RWPE1 (cell line): ENCODE results near the gene ZDHHC8.

Experiments used
- CTCF ChIA-PET: fragments of 350-600 bp; sonication (Branson Sonifier 250); formaldehyde crosslinking; extraction: SDS; loops from one replicate; lab custom pipeline; 2021; lab: Yijun Ruan, JAX
- POLR2A ChIA-PET: fragments of 400-600 bp; formaldehyde crosslinking; extraction: SDS; loops from one replicate; lab custom pipeline; 2020; ENCODE audit warnings: antibody characterized with exemption; ENCODE audit not compliant: low non-redundant PET; lab: Yijun Ruan, JAX
- DNase-seq: peaks from one replicate; pipeline ENCODE4 v3.0.0; 2012; ENCODE audit warnings: low spot score
- H3K27ac ChIP-seq: fragments of 450-650 bp; 2 replicates; pipeline ENCODE4 v1.5.1; 2017
- CTCF ChIP-seq: fragments of 450-650 bp; conservative IDR thresholded peaks from 2 replicates; pipeline ENCODE4 v1.5.1; 2017; ENCODE audit warnings: low read depth, mild to moderate bottlenecking

ZDHHC8 gene

GRCh38 chr22:20180640-20181039 lies 49.0 kb downstream of the ZDHHC8 start:
- CTCF ChIA-PET, result no interaction called here
- H3K27ac ChIP-seq, result no peak overlapping the region
- no peak for DNase-seq
- POLR2A ChIA-PET, result no interaction called here
- TF ChIP-seq CTCF, result no peak

GRCh38 chr22:20181194-20181883 lies 49.7 kb downstream of the ZDHHC8 start:
- ChIA-PET POLR2A (no interaction called here), CTCF (no interaction called here)
- H3K27ac ChIP-seq, result no peak overlapping the region
- no peak for TF ChIP-seq CTCF
- DNase-seq, result no peak

DNA sequence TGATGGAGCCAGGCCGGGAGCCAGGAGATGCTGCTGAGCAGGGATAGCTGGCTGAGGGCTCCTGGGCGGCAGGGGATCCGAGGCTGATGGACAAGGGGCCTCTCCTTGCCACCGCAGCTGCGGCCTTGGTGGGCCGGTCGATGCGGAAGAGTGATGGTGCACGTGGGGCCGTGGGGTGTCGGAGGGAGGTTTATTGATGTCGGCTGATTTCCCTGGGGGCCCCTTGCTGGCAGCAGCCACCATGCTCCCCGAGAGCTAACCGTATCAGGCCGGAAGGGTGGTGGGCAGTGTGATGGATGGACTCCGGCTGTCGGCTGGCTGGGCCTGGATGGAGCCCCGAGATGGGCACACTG lies 50.3 kb downstream of the ZDHHC8 start:
- ChIA-PET POLR2A (no interaction called here), CTCF (no interaction called here)
- no peak for DNase-seq
- TF ChIP-seq CTCF, result no peak
- H3K27ac ChIP-seq, result no peak overlapping the region

DNA sequence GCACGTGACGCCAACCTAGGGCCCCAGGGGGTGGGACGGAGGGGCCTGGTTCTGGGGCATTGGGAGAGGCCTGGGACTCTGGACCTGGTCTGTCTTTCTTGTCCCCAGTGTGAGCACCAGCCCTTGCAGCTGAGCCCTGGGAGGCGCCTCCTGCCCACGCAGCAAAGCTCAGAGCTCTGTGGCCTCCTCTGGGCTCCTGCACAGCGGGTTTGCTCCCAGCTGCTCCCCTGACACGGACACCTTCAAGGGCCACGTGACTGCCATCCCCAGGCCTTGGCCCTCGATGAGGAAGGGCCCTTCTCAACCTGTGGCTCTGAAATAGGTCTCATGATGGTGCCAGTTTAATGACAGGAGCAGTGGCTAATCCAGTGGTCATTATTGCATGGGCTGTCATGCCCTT lies 50.8 kb downstream of the ZDHHC8 start:
- H3K27ac ChIP-seq, result no peak overlapping the region
- CTCF ChIA-PET, result no interaction called here
- POLR2A ChIA-PET, result no interaction called here
- TF ChIP-seq CTCF, result no peak
- no peak for DNase-seq

DNA sequence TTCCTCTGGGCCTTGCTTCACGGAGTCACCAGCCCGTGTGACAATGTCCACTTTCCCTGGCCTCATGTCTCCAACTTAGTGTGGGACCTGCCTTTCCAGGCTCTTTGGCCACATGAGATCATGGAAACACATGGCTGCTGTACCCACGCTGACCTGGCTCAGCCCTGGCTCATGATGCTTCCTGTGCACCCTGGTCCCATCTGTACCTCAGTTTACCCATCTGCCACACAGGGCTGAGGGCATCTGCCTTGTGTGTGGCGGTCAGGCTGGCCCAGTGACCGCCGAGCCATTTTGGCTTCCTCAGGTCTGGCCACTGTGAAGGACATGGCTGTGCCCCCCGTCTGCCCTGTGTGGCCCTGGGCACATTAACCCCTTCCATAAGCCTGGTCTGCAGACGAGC lies 51.5 kb downstream of the ZDHHC8 start:
- POLR2A ChIA-PET, result no interaction called here
- TF ChIP-seq CTCF, result no peak
- no peak for DNase-seq
- CTCF ChIA-PET, result no interaction called here
- H3K27ac ChIP-seq, result no peak overlapping the region

DNA sequence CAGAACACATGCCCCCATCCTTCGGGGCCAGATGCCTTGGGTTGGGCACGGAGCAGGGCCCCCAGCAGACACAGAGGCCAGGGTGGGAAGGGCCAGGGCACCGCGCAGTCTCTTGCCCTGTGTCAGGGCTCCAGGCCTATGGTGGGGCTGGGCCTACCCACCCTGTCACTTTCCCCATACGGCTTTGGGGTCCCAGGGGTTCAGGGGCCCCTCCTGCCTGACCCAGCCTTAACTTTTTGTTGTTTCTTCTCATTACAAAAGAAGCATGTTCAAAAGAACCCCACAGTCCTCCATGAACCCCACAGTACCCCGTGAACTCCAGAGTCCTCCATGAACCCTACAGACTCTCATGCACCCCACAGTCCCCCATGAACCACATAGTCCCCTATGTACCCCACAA lies 52.2 kb downstream of the ZDHHC8 start:
- POLR2A ChIA-PET, result no interaction called here
- TF ChIP-seq CTCF, result no peak
- CTCF ChIA-PET, result no interaction called here
- DNase-seq, result no peak
- H3K27ac ChIP-seq, result no peak overlapping the region
